Measurements from ENCODE around the gene WBP1.
A peak's percentile ranks its signal among the peaks of the same experiment; 100 is the strongest.

The WBP1 gene

DNA sequence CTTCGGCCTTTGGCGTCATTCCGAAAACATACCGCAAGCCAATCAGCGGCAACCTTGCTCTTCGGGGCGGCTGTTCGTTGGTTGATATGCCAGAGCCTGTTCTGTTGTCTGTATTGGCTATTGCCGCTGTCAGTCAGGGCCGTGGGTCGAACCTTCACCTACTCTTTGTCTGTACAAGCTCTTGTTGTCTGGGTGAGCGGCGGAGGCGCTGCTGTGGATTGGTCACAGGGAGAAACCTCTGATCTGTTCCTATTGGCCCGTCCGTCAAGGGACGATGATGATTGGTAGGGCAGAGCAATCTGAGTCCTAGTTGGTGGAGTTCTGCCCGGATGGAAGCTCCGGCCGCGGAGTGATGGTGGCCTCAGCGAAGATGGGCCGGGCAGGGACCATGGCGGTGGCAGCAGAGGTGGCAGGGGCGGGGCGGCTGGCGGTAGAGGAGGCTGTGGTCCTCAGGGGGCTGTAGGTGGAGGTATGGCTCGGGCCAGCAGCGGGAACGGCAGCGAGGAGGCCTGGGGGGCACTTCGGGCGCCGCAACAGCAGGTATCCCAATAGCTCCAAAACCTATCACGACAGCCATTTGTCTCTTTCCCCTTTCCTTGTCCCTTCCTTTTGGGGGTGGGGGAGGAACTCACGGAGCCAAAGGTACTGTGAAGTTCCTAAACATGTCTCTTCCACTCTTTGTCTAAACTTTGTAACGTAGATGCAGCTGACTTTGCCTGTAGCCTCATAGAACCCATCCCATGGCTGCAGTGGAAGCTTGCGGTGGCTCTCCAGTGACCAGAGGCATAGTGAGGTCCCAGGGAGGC is at the start of gene WBP1:
Gene WBP1, plus strand, starts transcription at position 307 of the 806 bp plus-strand sequence. Its CDS starts 165 bp downstream, at position 472.
- DNase-seq (ENCODE audit: low read depth) = peak; percentile 100
- H3K4me3 ChIP-seq (ENCODE audit: control insufficient read depth, low read depth, low read length) = peak within 1 kb of the TSS; percentile 94
- no peak for TF ChIP-seq CTCF (conservative IDR thresholded peaks at IDR 0.05; ENCODE audit: control insufficient read depth, insufficient read depth, low read depth, low read length)

DNA sequence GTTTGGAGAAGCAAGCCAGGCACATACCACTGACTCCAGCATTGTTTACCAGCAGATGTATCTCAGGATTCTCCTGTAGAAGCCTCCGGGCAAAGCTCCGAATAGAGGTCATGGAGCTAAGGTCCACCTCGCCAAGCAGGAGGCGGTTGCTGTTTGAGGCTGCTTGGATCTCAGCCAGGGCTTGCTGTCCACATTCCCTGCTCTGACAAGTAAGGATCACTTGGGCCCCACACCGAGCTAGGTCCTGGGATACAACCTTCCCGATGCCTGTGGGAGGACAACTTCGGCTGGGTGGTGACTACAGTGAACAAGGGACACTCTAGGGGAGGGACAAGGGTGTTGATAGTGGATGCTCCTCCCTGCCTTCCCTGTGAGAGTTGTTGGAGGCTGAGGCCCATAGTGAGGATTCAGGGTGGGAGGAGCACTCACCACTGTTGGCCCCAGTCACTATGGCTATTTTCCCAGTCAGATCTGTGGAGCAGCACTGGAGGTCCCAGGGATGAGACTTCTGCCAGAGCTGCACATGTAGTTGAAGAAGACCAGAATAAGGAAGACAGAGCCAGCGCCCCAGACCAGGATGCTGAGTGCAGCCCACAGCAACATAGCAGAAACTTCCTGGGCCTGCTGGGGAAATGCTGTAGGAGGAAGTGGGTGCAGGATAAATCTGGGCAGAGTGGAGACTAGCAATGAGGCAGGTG is 45.1 kb upstream of the WBP1 start:
- TF ChIP-seq CTCF (conservative IDR thresholded peaks at IDR 0.05; ENCODE audit: control insufficient read depth, insufficient read depth, low read depth, low read length) = no peak
- DNase-seq (ENCODE audit: low read depth) = no peak
- H3K4me3 ChIP-seq (ENCODE audit: control insufficient read depth, low read depth, low read length) = no peak overlapping the region

DNA sequence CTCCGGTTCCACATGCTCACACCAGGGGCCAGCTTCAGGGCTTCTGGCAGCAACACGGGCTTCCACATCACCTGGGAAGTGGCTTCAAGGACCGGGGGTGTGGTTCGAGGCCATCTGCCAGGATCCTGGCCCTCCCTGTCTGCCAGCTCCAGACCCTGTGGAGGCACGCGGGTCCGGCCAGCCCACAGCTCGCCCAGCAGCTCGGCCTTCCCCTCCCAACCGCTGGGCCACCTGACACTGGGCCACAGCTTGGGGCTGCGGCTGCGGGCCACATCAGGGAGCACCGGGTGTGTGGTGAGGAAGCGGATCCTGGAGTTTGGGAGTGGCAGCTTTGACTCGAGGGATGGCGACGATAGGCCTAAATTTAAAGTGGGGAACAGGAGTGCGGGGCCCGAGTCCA is 43.8 kb upstream of the WBP1 start:
- H3K4me3 ChIP-seq (ENCODE audit: control insufficient read depth, low read depth, low read length) = peak overlapping the region; percentile 55
- TF ChIP-seq CTCF (conservative IDR thresholded peaks at IDR 0.05; ENCODE audit: control insufficient read depth, insufficient read depth, low read depth, low read length) = no peak
- DNase-seq (ENCODE audit: low read depth) = no peak

DNA sequence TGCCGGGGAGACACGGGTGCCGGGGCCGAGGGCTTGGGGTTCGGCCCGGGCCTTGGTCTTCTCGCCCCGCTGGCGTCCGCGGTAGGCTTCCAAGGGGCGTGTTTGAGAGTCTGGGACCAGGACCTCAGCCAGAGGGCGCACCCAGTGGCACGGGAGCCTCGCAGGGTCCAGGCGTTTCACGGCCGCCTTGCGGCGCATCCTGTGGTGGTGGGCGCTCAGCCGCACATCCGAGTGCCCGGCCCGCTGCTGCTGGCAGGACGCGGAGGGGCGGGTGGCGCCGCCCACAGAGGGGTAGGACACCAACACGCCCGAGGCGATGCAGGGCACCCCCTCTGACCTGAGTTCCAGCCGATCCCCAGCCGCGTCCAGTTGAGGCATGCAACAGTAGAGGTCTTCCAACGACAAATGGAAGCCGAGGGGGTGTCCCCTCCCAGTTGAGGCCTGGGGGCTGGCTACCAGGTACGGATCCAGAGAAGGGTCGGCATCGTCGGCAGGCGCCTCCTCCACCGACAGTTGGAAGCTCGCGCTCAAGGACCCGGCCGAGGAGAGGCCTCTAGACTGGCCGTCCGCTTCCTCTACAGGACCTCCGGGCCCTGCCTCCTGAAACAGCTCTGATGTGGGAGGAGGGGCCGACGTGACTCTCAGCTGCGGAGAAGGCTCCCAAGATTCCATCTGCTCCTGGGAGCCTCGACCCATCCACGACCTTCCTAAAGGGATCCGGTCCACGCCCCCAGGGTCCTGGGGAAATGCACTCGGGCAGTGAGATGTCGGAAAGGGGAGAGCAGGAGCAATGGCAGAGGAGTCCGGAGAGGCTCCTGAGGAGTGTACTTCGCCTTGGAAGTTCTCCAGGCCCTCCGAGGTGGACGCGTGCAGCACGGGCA is 43.1 kb upstream of the WBP1 start:
- peak; percentile 32 for TF ChIP-seq CTCF (conservative IDR thresholded peaks at IDR 0.05; ENCODE audit: control insufficient read depth, insufficient read depth, low read depth, low read length)
- peak overlapping the region; percentile 55 for H3K4me3 ChIP-seq (ENCODE audit: control insufficient read depth, low read depth, low read length)
- peak; percentile 37 for DNase-seq (ENCODE audit: low read depth)

DNA sequence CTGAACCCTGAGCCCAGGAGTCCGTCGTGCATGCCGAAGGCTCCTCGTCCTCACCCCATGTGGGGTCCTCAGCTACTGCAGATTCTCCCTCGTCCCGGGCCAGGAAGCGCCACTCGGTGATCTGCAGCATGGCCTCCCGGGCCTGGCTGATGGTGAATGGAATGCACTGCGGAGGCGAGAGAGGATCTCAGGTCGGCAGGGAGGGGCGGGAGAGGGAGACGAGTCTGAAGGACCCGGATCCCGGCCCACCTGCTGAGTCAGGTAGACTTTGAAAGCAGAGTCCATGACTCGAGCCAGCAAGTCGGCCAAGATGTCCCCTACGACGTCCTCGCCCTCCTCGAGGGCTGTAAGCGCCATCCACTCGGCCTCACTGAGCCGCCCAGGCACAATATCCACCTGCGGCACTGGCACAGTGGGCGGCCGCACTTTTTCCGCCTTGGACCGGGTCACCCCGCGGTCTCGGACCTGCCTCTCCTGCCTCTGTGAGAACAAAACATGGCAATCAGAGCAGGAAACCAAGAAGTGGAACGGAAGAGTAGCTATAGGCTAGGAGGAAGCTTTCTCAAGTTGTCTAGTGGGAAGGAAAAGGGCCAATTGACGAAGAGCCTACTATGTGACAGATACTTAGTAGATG is 42.4 kb upstream of the WBP1 start:
- no peak for DNase-seq (ENCODE audit: low read depth)
- TF ChIP-seq CTCF (conservative IDR thresholded peaks at IDR 0.05; ENCODE audit: control insufficient read depth, insufficient read depth, low read depth, low read length) = no peak
- peak overlapping the region; percentile 55 for H3K4me3 ChIP-seq (ENCODE audit: control insufficient read depth, low read depth, low read length)

- no peak for DNase-seq (ENCODE audit: low read depth)
- no peak for TF ChIP-seq CTCF (conservative IDR thresholded peaks at IDR 0.05; ENCODE audit: control insufficient read depth, insufficient read depth, low read depth, low read length)
- H3K4me3 ChIP-seq (ENCODE audit: control insufficient read depth, low read depth, low read length) = no peak overlapping the region
These were observed 41.5 kb upstream of the WBP1 start for GRCh38 chr2:74416778-74417177.
